ENCODE measurements around the gene BOD1.

BOD1 gene

GRCh38 chr5:173570321-173571090 lies 45.9 kb downstream of the BOD1 start:
- H3K9me3 ChIP-seq (ENCODE audit: insufficient read depth, low read depth, low read length): no peaks in the 10 kb centered on the region

GRCh38 chr5:173568703-173569102 lies 47.7 kb downstream of the BOD1 start:
- H3K79me2 ChIP-seq (ENCODE audit: insufficient read depth, low read length): no peaks in the 10 kb centered on the region
- no peaks in the 10 kb centered on the region for H4K20me1 ChIP-seq (ENCODE audit: insufficient read depth, low read length, poor library complexity, severe bottlenecking)
- H3K27me3 ChIP-seq (ENCODE audit: insufficient read depth, low read length, poor library complexity, severe bottlenecking): no peaks in the 10 kb centered on the region
- no peaks in the 10 kb centered on the region for H3K4me1 ChIP-seq (ENCODE audit: insufficient read depth, low read length, poor library complexity, severe bottlenecking)
- H3K9ac ChIP-seq (ENCODE audit: low read depth, low read length, poor library complexity, severe bottlenecking): no peak overlapping the region
- no peak overlapping the region for H2AFZ ChIP-seq (ENCODE audit: low read length)
- no peak overlapping the region for H3K4me3 ChIP-seq (ENCODE audit: low read length, poor library complexity, severe bottlenecking)
- no peaks in the 10 kb centered on the region for H3K9me3 ChIP-seq (ENCODE audit: insufficient read depth, low read depth, low read length)
- no peaks in the 10 kb centered on the region for H3F3A ChIP-seq (ENCODE audit: low read depth)
- H3K9me2 ChIP-seq (replicated peaks; ENCODE audit: low read depth, low read length): no peaks in the 10 kb centered on the region
- TF ChIP-seq, protein P1, sequence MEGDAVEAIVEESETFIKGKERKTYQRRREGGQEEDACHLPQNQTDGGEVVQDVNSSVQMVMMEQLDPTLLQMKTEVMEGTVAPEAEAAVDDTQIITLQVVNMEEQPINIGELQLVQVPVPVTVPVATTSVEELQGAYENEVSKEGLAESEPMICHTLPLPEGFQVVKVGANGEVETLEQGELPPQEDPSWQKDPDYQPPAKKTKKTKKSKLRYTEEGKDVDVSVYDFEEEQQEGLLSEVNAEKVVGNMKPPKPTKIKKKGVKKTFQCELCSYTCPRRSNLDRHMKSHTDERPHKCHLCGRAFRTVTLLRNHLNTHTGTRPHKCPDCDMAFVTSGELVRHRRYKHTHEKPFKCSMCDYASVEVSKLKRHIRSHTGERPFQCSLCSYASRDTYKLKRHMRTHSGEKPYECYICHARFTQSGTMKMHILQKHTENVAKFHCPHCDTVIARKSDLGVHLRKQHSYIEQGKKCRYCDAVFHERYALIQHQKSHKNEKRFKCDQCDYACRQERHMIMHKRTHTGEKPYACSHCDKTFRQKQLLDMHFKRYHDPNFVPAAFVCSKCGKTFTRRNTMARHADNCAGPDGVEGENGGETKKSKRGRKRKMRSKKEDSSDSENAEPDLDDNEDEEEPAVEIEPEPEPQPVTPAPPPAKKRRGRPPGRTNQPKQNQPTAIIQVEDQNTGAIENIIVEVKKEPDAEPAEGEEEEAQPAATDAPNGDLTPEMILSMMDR (conservative IDR thresholded peaks at IDR 0.05; ENCODE audit: low read length): no peak
- no peak for TF ChIP-seq EZH2phosphoT487 (IDR thresholded peaks at IDR 0.05; ENCODE audit: borderline replicate concordance)
- H3K4me2 ChIP-seq (ENCODE audit: low read depth, low read length, poor library complexity, severe bottlenecking): no peak overlapping the region
- no peaks in the 10 kb centered on the region for H3K36me3 ChIP-seq (ENCODE audit: insufficient read depth, low read length)

More at GRCh38 chr5:173570321-173571090, 45.9 kb downstream of the BOD1 start:
- Histone ChIP-seq H3F3A (ENCODE audit: low read depth) (no peaks in the 10 kb centered on the region), H2AFZ (ENCODE audit: low read length) (no peak overlapping the region), H3K9ac (ENCODE audit: low read depth, low read length, poor library complexity, severe bottlenecking) (no peak overlapping the region), H3K4me3 (ENCODE audit: low read length, poor library complexity, severe bottlenecking) (no peak overlapping the region), H3K9me2 (replicated peaks; ENCODE audit: low read depth, low read length) (no peaks in the 10 kb centered on the region), H4K20me1 (ENCODE audit: insufficient read depth, low read length, poor library complexity, severe bottlenecking) (no peaks in the 10 kb centered on the region), H3K4me1 (ENCODE audit: insufficient read depth, low read length, poor library complexity, severe bottlenecking) (no peaks in the 10 kb centered on the region), H3K4me2 (ENCODE audit: low read depth, low read length, poor library complexity, severe bottlenecking) (no peak overlapping the region), H3K27me3 (ENCODE audit: insufficient read depth, low read length, poor library complexity, severe bottlenecking) (no peaks in the 10 kb centered on the region), H3K79me2 (ENCODE audit: insufficient read depth, low read length) (no peaks in the 10 kb centered on the region), H3K36me3 (ENCODE audit: insufficient read depth, low read length) (no peaks in the 10 kb centered on the region)
- TF ChIP-seq, protein P1 (conservative IDR thresholded peaks at IDR 0.05; ENCODE audit: low read length): no peak
- TF ChIP-seq EZH2phosphoT487 (IDR thresholded peaks at IDR 0.05; ENCODE audit: borderline replicate concordance): no peak

DNA sequence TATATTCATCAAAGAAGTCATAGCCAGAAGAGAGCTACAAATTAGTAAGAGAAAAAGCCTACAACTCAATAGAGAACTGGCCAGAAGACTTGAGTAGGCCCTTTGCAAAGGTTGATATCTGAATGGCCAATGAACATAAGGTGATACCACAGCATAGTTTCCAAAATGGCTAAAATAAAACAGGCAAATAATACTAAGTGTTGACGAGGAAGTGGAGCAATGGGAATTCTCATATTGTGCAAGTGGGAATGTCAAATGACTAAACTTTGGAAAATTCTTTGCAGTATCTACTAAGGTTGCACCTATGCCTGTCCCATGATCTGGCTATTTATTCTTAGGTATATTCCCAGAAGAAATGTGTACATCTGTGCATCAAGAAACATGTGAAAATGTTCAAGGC lies 48.3 kb downstream of the BOD1 start:
- no peak overlapping the region for H3K9ac ChIP-seq (ENCODE audit: low read depth, low read length, poor library complexity, severe bottlenecking)
- TF ChIP-seq, protein P1 (conservative IDR thresholded peaks at IDR 0.05; ENCODE audit: low read length): no peak
- no peaks in the 10 kb centered on the region for H4K20me1 ChIP-seq (ENCODE audit: insufficient read depth, low read length, poor library complexity, severe bottlenecking)
- no peak overlapping the region for H3K4me2 ChIP-seq (ENCODE audit: low read depth, low read length, poor library complexity, severe bottlenecking)
- no peak overlapping the region for H3K4me3 ChIP-seq (ENCODE audit: low read length, poor library complexity, severe bottlenecking)
- H3K9me3 ChIP-seq (ENCODE audit: insufficient read depth, low read depth, low read length): no peaks in the 10 kb centered on the region
- H3K4me1 ChIP-seq (ENCODE audit: insufficient read depth, low read length, poor library complexity, severe bottlenecking): no peaks in the 10 kb centered on the region
- H3K9me2 ChIP-seq (replicated peaks; ENCODE audit: low read depth, low read length): no peaks in the 10 kb centered on the region
- H2AFZ ChIP-seq (ENCODE audit: low read length): no peak overlapping the region
- H3K79me2 ChIP-seq (ENCODE audit: insufficient read depth, low read length): no peaks in the 10 kb centered on the region
- H3F3A ChIP-seq (ENCODE audit: low read depth): no peaks in the 10 kb centered on the region
- no peaks in the 10 kb centered on the region for H3K27me3 ChIP-seq (ENCODE audit: insufficient read depth, low read length, poor library complexity, severe bottlenecking)
- H3K36me3 ChIP-seq (ENCODE audit: insufficient read depth, low read length): no peaks in the 10 kb centered on the region
